Astrocyte (in vitro differentiated cells and primary cell): Measurements from ENCODE around the gene DHX8.

Experiments used
- EZH2 ChIP-seq: IDR thresholded peaks from 2 replicates; pipeline ENCODE4 v1.6.1; 2012; ENCODE audit warnings: mild to moderate bottlenecking, low read length, inconsistent platforms; ENCODE audit not compliant: insufficient read depth
- TF ChIP-seq, protein P1 (sequence below): IDR thresholded peaks from 2 replicates; pipeline ENCODE4 v1.5.1; 2011; ENCODE audit warnings: low read depth, mild to moderate bottlenecking, inconsistent platforms, low read length, moderate library complexity; ENCODE audit not compliant: insufficient read depth

DNA sequence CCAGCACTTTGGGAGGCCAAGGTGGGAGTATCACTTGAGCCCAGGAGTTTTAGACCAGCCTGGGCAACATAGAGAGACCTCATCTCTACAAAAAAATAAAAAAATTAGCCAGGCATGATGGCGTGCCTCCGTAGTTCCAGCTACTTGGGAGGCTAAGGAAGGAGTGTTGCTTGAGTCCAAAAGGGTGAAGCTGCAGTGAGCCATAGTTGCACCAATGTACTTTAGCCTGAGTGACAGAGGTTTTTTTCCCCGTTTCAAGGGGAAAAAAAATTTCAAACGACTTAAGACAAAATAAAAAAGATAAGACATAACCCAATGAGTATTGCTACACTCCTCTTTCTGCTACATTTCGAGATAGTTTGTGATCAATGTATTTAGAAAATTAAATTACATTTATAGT, 6.8 kb downstream of the DHX8 start:
- TF ChIP-seq, protein P1, sequence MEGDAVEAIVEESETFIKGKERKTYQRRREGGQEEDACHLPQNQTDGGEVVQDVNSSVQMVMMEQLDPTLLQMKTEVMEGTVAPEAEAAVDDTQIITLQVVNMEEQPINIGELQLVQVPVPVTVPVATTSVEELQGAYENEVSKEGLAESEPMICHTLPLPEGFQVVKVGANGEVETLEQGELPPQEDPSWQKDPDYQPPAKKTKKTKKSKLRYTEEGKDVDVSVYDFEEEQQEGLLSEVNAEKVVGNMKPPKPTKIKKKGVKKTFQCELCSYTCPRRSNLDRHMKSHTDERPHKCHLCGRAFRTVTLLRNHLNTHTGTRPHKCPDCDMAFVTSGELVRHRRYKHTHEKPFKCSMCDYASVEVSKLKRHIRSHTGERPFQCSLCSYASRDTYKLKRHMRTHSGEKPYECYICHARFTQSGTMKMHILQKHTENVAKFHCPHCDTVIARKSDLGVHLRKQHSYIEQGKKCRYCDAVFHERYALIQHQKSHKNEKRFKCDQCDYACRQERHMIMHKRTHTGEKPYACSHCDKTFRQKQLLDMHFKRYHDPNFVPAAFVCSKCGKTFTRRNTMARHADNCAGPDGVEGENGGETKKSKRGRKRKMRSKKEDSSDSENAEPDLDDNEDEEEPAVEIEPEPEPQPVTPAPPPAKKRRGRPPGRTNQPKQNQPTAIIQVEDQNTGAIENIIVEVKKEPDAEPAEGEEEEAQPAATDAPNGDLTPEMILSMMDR: no peak
- TF ChIP-seq EZH2: no peak
